Heart right ventricle (tissue), 16 donors: ENCODE results near the gene PRKCE. TPM values are rescaled to one million over a fixed set of nuclear protein-coding genes. Genes with fewer than 3 reads are reported as not detected.

Source experiments
- ATAC-seq, 8 donors: fragments of 200-7000 bp; cut with Tn5 transposase; one replicate each; pipeline ENCODE4 v1.9.1; 2020; ENCODE audit warnings: mild to moderate bottlenecking in 8 of 8, moderate library complexity in 8 of 8, moderate number of reproducible peaks in 1 of 8
- DNase-seq, 2 donors: peaks; one replicate each; pipeline ENCODE4 v3.0.0-alpha.2; 2020
- H3K27ac ChIP-seq, 10 donors: fragments of 200-600 bp; sonication (generic) in 2 of 10; one replicate each; pipeline versions ENCODE4 v1.5.0 to v1.8.0; 2020 to 2022; ENCODE audit warnings: mild to moderate bottlenecking in 3 of 10
- H3K27me3 ChIP-seq, 7 donors: fragments of 200-600 bp; one replicate each; pipeline ENCODE4 v1.8.0; 2021 to 2022; ENCODE audit warnings: mild to moderate bottlenecking in 2 of 7
- H3K36me3 ChIP-seq, 9 donors: fragments of 200-600 bp; sonication (generic) in 1 of 9; one replicate each; pipeline versions ENCODE4 v1.5.0 to v1.8.0; 2020 to 2022; ENCODE audit warnings: mild to moderate bottlenecking in 2 of 9
- H3K4me1 ChIP-seq, 9 donors: fragments of 200-600 bp; sonication (generic) in 1 of 9; one replicate each; pipeline versions ENCODE4 v1.5.0 to v1.8.0; 2020 to 2022; ENCODE audit warnings: mild to moderate bottlenecking in 4 of 9
- H3K4me3 ChIP-seq, 10 donors: fragments of 200-600 bp; sonication (generic) in 2 of 10; one replicate each; pipeline versions ENCODE4 v1.5.0 to v1.8.0; 2020 to 2022; ENCODE audit warnings: mild to moderate bottlenecking in 7 of 10, moderate library complexity in 2 of 10
- H3K9me3 ChIP-seq, 11 donors: fragments of 200-600 bp in 10 of 11; sonication (generic) in 2 of 11; one replicate each; pipeline versions ENCODE4 v1.5.0 to v1.8.0; 2013 to 2022; ENCODE audit warnings: mild to moderate bottlenecking in 2 of 11, control low read depth in 1 of 11, moderate library complexity in 1 of 11
- CTCF ChIP-seq, 9 donors: fragments of 200-600 bp; sonication (generic) in 2 of 9; IDR thresholded peaks; one replicate each; pipeline versions ENCODE4 v1.5.0 to v1.8.0; 2021 to 2022; ENCODE audit warnings: antibody characterized with exemption in 9 of 9, mild to moderate bottlenecking in 5 of 9, moderate library complexity in 1 of 9
- WGBS, 2 donors: extraction: QIAGEN DNeasy Blood & Tissue Kit; methylation state at CpG; one replicate each; pipeline ENCODE4 v1.1.7; 2013; ENCODE audit warnings: inconsistent platforms in 1 of 2; 5-methylcytosine and 5-hydroxymethylcytosine counted together
- intact Hi-C, 10 donors: fragments of 100-400 bp; cut with DNase I; formaldehyde crosslinking; loops; one replicate each; pipeline versions ENCODE4 v1.11.1 to v1.14.2; 2022
- polyA plus RNA-seq, 2 donors: library from polyadenylated mRNA; stranded (reverse); fragments of 200-250 nt; gene quantifications; one replicate each; pipeline ENCODE4 v1.2.3, GENCODE V29; 2013
- total RNA-seq, 10 donors: library from RNA; stranded (reverse); fragmentation: NEBNext Ultra II Directional in 3 of 10; extraction: Animal tissue kit (Norgen Biotek cat#: 25700) in 3 of 10; gene quantifications; one replicate each; pipeline versions ENCODE4 v1.2.1 to v1.2.4, GENCODE V29; 2021 to 2023
- donor health status: Arrhythmogenic right ventricular cardiomyopathy.
- donor health status: ischemic (EF 13 %, LVEDD 7.1; RV severe dilation, severe dysfunction).
- donor health status: healthy with polysubstance abuse.
- donor health status: DM: no; HTN: yes; CAD: no.
- donor health status: DM: no; HTN: no; CAD: no.
- donor health status: ischemic (EF 25% LVEDD 6.9; RV normal size, moderate dysfunction).
- donor health status: ischemic (EF 25% LVEDD 5.7; RV mildly dilated, moderate dysfunction).
- donor health status: healthy.
- donor health status: DM: yes; HTN: yes; CAD: no.
- donor health status: Ischemic cardiomyopathy.
- donor health status: ischemic (EF 35%, LVEDD 5.7; RV mildly dilated, moderate dysfunction).
- donor health status: nonischemic (EF 11% LVEDD 7.7; RV severe dilation, severe dysfunction).
- donor health status: DM: yes; HTN: yes; CAD: no.
- donor health status: PGD.
- donor health status: ischemic (EF 29% LVEDD 5.4; RV normal size, mild dysfunction).
- donor health status: nonischemic (EF 23%, LVEDD 6.1; RV moderate dilation, normal function).

The PRKCE gene
- total and polyA plus RNA-seq, 12 donors: 3.7 to 22.7 (median 16.7) TPM

DNA sequence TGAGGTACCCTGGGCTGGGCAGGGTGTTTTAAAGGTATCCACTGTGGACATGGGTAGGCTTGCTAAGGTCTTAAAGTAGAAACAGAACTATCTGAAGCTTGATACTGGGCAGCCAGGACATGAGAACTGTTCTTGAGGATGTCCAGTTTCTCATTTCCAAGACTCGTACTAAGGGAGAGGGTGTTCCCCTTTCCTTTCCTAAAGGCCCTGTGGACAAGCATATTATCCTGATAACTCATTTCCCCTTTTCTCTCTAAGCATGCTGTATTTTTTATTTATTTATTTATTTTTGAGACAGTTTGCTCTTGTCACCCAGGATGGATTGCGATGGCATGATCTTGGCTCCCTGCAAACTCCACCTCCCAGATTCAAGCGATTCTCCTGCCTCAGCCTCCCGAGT, 273.6 kb downstream of the PRKCE start:
- peak overlapping the region in 1 of 10 donors; percentile 31 for H3K27ac ChIP-seq
- H3K4me1 ChIP-seq: peaks cover 8 to 69% (median 40%) of the 10 kb centered on the region in 9 donors
- no peaks in the 10 kb centered on the region for H3K27me3 ChIP-seq
- no peak for DNase-seq
- TF ChIP-seq CTCF (IDR thresholded peaks at IDR 0.05): no peak
- H3K36me3 ChIP-seq: no peaks in the 10 kb centered on the region
- WGBS, 2 donors: 92 to 94% methylated on average over 4 of the region's 4 CpGs
- H3K9me3 ChIP-seq: no peaks in the 10 kb centered on the region
- ATAC-seq: no peak
- intact Hi-C loops: loop anchor here in 4 of 10 donors (5.0 to 10.0 kb wide), 3 partner anchors 43 to 103 kb away; no protein-coding TSS in a partner anchor
- no peak overlapping the region for H3K4me3 ChIP-seq

GRCh38 chr2:45925636-45926366, 274.3 kb downstream of the PRKCE start:
- no peak for TF ChIP-seq CTCF (IDR thresholded peaks at IDR 0.05)
- peak overlapping the region in 9 of 10 donors; percentile 29 to 64 (median 56) for H3K27ac ChIP-seq
- peaks cover 8 to 76% (median 40%) of the 10 kb centered on the region in 9 donors for H3K4me1 ChIP-seq
- H3K27me3 ChIP-seq: no peaks in the 10 kb centered on the region
- ATAC-seq (peak in 1 of 8 donors; percentile 6), DNase-seq (no peak)
- intact Hi-C loops: loop anchor here in 4 of 10 donors (5.0 to 10.0 kb wide), 3 partner anchors 44 to 104 kb away; no protein-coding TSS in a partner anchor
- H3K9me3 ChIP-seq: no peaks in the 10 kb centered on the region
- no peaks in the 10 kb centered on the region for H3K36me3 ChIP-seq
- 52 to 60% methylated on average over 8 of the region's 8 CpGs for WGBS, 2 donors
- H3K4me3 ChIP-seq: no peak overlapping the region

DNA sequence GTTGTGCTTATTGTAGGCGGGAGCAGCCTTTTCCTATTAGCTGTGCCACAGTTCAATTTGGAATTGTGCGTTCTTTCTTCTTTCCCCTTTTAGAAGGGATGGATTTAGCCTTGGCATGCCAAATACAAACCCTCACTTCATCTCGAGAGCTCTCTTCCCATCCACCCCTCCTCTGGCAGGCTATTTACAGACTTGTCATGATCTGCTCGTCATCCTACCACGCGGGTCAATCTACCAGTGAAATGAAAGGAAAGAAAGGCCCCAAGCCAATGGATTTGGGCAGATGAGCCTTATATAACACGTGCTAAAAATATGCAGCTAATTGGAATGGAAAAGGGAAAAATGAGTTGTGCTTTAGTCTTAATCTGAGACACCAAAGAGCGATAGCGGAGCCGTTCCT, 277.5 kb downstream of the PRKCE start:
- H3K36me3 ChIP-seq: no peaks in the 10 kb centered on the region
- peak in 1 of 2 donors; percentile 84 for DNase-seq
- H3K4me1 ChIP-seq: peaks cover 8 to 61% (median 37%) of the 10 kb centered on the region in 9 donors
- WGBS, 2 donors: 49 to 58% methylated on average over 10 of the region's 10 CpGs
- no peaks in the 10 kb centered on the region for H3K27me3 ChIP-seq
- H3K9me3 ChIP-seq: no peaks in the 10 kb centered on the region
- intact Hi-C loops: loop anchor here in 5 of 10 donors (2.0 to 10.0 kb wide), 4 partner anchors 44 to 107 kb away; no protein-coding TSS in a partner anchor
- ATAC-seq: peak; percentile 78 to 96 (median 91)
- H3K4me3 ChIP-seq: peak overlapping the region in 4 of 10 donors; percentile 14 to 28 (median 19)
- no peak for TF ChIP-seq CTCF (IDR thresholded peaks at IDR 0.05)
- peak overlapping the region in 8 of 10 donors; percentile 40 to 86 (median 81) for H3K27ac ChIP-seq

GRCh38 chr2:45929674-45930395, 278.4 kb downstream of the PRKCE start:
- Histone ChIP-seq H3K27me3 (no peaks in the 10 kb centered on the region), H3K9me3 (no peaks in the 10 kb centered on the region), H3K36me3 (no peaks in the 10 kb centered on the region), H3K4me1 (peaks cover 7 to 54% (median 35%) of the 10 kb centered on the region in 9 donors), H3K4me3 (no peak overlapping the region), H3K27ac (peak overlapping the region; percentile 2 to 86 (median 80))
- ATAC-seq (peak in 1 of 8 donors; percentile 34), DNase-seq (no peak)
- TF ChIP-seq CTCF (IDR thresholded peaks at IDR 0.05): no peak
- WGBS, 2 donors: 82 to 83% methylated on average over 6 of the region's 6 CpGs
- intact Hi-C loops: loop anchor here in 7 of 10 donors (2.0 to 10.0 kb wide), 7 partner anchors 45 to 155 kb away; no protein-coding TSS in a partner anchor
